ENCODE measurements around the gene FKBP4. TPM values are rescaled to one million over a fixed set of nuclear protein-coding genes. Genes with fewer than 3 reads are reported as not detected.

Gene FKBP4
- total RNA-seq, 4 donors from 2014 or later = 29.1 to 51.0 (median 38.8) TPM

DNA sequence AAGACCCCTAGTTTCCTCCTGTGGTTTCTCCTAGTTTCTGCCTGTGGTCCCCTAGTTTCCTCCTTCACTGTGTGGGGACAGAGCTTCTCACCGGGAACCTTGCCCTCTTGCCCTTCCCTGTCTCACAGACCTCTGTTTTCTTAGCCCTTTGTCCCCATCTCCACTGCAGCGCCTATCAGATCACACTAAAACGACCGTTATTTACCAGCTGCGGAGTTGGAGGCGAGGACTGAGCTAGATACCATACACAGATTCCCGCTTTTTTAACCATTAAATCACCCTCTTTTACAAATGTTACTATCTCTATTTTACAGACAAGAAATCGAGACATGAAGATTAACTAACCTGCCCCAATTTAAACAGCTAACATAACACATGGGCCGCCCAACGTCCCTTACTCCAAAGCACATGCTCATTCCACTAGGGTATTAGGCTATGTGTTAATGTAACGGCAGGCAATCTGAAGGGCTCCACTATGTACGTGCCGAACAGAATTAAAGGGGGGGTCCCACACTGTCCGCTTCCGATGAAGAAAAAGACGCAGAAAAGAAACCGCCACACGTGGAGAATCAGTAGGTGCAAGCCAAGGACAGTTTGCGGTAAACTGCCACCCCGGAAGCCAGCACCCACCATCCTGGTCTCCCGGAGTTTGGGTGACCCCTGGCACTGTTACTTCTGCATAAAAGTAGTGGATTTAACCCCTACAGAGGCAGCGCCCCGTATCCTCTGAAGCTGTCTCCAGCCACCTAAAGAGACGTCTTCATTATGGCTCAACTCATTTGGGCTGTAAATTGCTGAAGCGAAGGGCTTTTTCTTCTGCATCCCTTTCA is 1.9 kb upstream of the FKBP4 start:
- no peak overlapping the region for H3K4me3 ChIP-seq
- TF ChIP-seq EP300 (IDR thresholded peaks at IDR 0.05) = no peak
- no peak for TF ChIP-seq POLR2A (IDR thresholded peaks at IDR 0.05)
- TF ChIP-seq, protein P1, sequence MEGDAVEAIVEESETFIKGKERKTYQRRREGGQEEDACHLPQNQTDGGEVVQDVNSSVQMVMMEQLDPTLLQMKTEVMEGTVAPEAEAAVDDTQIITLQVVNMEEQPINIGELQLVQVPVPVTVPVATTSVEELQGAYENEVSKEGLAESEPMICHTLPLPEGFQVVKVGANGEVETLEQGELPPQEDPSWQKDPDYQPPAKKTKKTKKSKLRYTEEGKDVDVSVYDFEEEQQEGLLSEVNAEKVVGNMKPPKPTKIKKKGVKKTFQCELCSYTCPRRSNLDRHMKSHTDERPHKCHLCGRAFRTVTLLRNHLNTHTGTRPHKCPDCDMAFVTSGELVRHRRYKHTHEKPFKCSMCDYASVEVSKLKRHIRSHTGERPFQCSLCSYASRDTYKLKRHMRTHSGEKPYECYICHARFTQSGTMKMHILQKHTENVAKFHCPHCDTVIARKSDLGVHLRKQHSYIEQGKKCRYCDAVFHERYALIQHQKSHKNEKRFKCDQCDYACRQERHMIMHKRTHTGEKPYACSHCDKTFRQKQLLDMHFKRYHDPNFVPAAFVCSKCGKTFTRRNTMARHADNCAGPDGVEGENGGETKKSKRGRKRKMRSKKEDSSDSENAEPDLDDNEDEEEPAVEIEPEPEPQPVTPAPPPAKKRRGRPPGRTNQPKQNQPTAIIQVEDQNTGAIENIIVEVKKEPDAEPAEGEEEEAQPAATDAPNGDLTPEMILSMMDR (IDR thresholded peaks at IDR 0.05) = no peak
- H3K9me3 ChIP-seq = no peaks in the 10 kb centered on the region
- H3K36me3 ChIP-seq = peaks cover 0 to 9% (median 0%) of the 10 kb centered on the region in 3 donors
- no peak overlapping the region for H3K27ac ChIP-seq
- 70 to 71% methylated on average over 25 of the region's 25 CpGs for WGBS, 2 donors
- no peak for DNase-seq (ENCODE audit: low spot score in 2 of 2)
- H3K4me1 ChIP-seq = peaks cover 5 to 28% (median 20%) of the 10 kb centered on the region in 4 donors
- no peaks in the 10 kb centered on the region for H3K27me3 ChIP-seq

DNA sequence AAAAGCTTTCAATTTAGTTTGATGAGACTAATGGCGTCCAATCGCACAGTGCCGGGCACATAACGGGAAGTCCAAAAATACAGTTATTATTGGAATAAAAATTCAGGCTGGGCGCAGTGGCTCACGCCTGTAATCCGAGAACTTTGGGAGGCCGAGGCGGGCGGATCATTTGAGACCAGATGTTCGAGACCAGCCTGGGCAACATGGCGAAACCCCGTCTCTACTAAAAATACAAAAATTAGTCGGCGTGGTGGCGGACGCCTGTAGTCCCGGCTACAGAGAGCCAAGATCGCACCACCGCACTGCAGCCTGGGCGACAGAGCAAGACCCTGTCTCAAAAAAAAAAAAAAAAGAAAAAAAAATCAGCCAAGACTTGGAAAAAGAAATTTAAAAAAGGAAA is 1.2 kb upstream of the FKBP4 start:
- Histone ChIP-seq H3K36me3 (peaks cover 0 to 16% (median under 1%) of the 10 kb centered on the region in 3 donors), H3K27ac (peak overlapping the region in 1 of 4 donors; percentile 97), H3K27me3 (no peaks in the 10 kb centered on the region), H3K4me3 (no peak overlapping the region), H3K9me3 (no peaks in the 10 kb centered on the region), H3K4me1 (peaks cover 5 to 30% (median 20%) of the 10 kb centered on the region in 4 donors)
- WGBS, 2 donors = 87 to 94% methylated on average over 21 of the region's 21 CpGs
- no peak for DNase-seq (ENCODE audit: low spot score in 2 of 2)
- TF ChIP-seq POLR2A (IDR thresholded peaks at IDR 0.05) (no peak), EP300 (IDR thresholded peaks at IDR 0.05) (no peak)
- TF ChIP-seq, protein P1 (IDR thresholded peaks at IDR 0.05) = no peak

DNA sequence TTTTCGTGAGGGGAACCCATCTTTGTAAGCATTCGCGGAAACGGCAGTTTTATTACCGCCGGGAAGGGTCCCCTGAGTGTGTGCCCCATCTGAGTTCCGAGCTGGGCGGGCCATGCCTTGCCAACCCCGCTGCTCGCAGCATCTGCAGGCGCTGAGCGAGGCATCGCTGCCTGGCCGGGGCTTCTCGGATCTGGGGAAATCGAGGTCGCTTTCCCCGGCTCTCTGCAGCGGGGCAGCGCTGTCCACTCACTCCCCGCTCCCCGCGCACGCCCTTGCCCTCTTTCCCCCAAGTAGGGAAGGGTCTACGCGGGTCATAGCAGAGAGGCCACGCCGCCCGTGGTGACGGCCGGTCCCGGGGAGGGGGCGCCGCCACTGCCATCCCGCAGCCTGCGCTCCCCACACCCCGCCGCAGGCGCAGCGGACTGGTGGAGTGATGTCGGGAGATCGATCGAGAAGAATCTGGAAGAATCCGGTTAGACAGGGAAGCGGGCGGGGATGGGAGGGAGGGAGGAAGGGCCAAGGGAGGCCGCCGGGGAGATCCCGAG is 507 bp upstream of the FKBP4 start:
- TF ChIP-seq, protein P1 (IDR thresholded peaks at IDR 0.05) = peak in 2 of 5 experiments; percentile 11 to 12
- peak in 1 of 2 donors; percentile 33 for TF ChIP-seq POLR2A (IDR thresholded peaks at IDR 0.05)
- TF ChIP-seq EP300 (IDR thresholded peaks at IDR 0.05) = peak in 1 of 2 donors; percentile 92
- no peak for DNase-seq (ENCODE audit: low spot score in 2 of 2)
- H3K36me3 ChIP-seq = peaks cover 0 to 23% (median 8%) of the 10 kb centered on the region in 3 donors
- no peaks in the 10 kb centered on the region for H3K27me3 ChIP-seq
- H3K4me3 ChIP-seq = peak overlapping the region; percentile 77 to 97 (median 92)
- H3K4me1 ChIP-seq = peaks cover 5 to 36% (median 20%) of the 10 kb centered on the region in 4 donors
- WGBS, 2 donors = 1 to 4% methylated on average over 31 to 34 of the region's 49 CpGs
- peak overlapping the region; percentile 89 to 97 (median 91) for H3K27ac ChIP-seq
- no peaks in the 10 kb centered on the region for H3K9me3 ChIP-seq

DNA sequence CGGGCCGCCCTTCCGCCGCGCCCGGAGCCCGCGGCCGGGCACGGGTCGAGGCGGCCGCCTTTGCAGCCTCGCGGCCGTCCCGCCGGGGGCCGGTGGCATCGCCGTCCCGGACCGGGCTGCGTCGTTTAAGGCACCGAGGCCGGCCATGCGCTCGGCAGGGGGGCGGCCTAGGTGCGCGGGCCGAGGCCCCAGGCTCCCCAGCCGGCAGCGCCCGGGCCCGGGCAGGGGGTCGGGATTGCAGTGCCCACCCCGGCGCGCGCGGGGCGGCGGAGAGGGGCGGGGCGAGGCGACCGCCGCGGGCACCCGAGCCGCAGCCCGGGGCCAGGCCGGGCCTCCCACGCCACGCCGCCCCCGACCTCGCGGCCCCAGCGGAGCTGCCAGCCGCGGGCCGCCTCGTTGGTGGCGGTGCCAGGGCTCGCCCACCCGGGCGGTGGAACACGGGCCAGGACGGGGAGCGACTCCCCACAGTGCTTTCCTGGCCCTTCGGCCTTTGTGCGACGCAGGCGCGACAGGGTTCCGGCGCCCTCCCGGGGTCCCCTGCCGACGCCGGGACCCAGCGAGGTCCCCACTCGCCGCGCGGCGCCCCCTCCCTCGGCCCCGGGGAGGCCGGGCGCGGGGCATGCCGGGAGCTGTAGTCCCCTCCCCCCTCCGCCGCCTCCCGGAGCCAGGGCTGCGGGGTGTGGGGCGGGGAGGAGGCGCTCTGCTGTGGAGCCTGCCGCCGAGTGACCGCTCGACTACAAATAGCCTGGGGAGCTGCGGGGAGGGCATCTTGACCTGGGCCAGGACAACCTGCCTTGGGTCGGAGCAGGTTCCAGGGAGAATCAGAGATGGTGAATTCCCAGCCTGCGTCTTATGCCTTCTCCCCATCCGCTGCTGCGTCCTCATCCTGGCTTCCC is 769 bp downstream of the FKBP4 start:
- DNase-seq (ENCODE audit: low spot score in 2 of 2) = peak; percentile 68 to 71
- peaks cover 5 to 43% (median 20%) of the 10 kb centered on the region in 4 donors for H3K4me1 ChIP-seq
- H3K4me3 ChIP-seq = peak overlapping the region; percentile 77 to 97 (median 92)
- peaks cover 0 to 36% (median 17%) of the 10 kb centered on the region in 3 donors for H3K36me3 ChIP-seq
- H3K9me3 ChIP-seq = no peaks in the 10 kb centered on the region
- 0% methylated on average over 2 to 13 of the region's 111 CpGs for WGBS, 2 donors
- no peaks in the 10 kb centered on the region for H3K27me3 ChIP-seq
- TF ChIP-seq POLR2A (IDR thresholded peaks at IDR 0.05) (peak in 1 of 2 donors; percentile 74), EP300 (IDR thresholded peaks at IDR 0.05) (peak; percentile 13 to 74)
- TF ChIP-seq, protein P1 (IDR thresholded peaks at IDR 0.05) = peak in 1 of 5 experiments; percentile 37
- peak overlapping the region; percentile 90 to 97 (median 93) for H3K27ac ChIP-seq
